ENCODE results near the gene SUMF1. TPM values are rescaled to one million over a fixed set of nuclear protein-coding genes. Genes with fewer than 3 reads are reported as not detected.
A peak's percentile ranks its signal among the peaks of the same experiment; 100 is the strongest.

Gene SUMF1
- total RNA-seq, 1 donor from 2014 or later = 35.4 TPM

- intact Hi-C loops (cut with DNase I) = no loop called here
Measured at GRCh38 chr3:4495294-4496086, 28.4 kb upstream of the SUMF1 start.

GRCh38 chr3:4494895-4495264 lies 27.8 kb upstream of the SUMF1 start:
- H3K9me3 ChIP-seq = no peaks in the 10 kb centered on the region
- H3K27me3 ChIP-seq (ENCODE audit: low read depth) = no peaks in the 10 kb centered on the region
- intact Hi-C loops (cut with DNase I) = no loop called here
- H3K27ac ChIP-seq = peak overlapping the region; percentile 84
- H3K4me3 ChIP-seq = peak overlapping the region; percentile 69
- H3K36me3 ChIP-seq = peaks cover 5% of the 10 kb centered on the region
- ATAC-seq (no peak), DNase-seq (no peak)
- H3K4me1 ChIP-seq = peaks cover 27% of the 10 kb centered on the region
- no peak for TF ChIP-seq CTCF (IDR thresholded peaks at IDR 0.05)

More at GRCh38 chr3:4495294-4496086, 28.4 kb upstream of the SUMF1 start:
- no peak for TF ChIP-seq CTCF (IDR thresholded peaks at IDR 0.05)
- H3K4me3 ChIP-seq = peak overlapping the region; percentile 69
- peaks cover 27% of the 10 kb centered on the region for H3K4me1 ChIP-seq
- DNase-seq (no peak), ATAC-seq (no peak)
- H3K9me3 ChIP-seq = no peaks in the 10 kb centered on the region
- H3K27ac ChIP-seq = no peak overlapping the region
- H3K36me3 ChIP-seq = peaks cover 10% of the 10 kb centered on the region
- no peaks in the 10 kb centered on the region for H3K27me3 ChIP-seq (ENCODE audit: low read depth)

GRCh38 chr3:4493941-4494894 lies 27.1 kb upstream of the SUMF1 start:
- peak overlapping the region; percentile 84 for H3K27ac ChIP-seq
- intact Hi-C loops (cut with DNase I) = no loop called here
- H3K9me3 ChIP-seq = no peaks in the 10 kb centered on the region
- H3K36me3 ChIP-seq = peaks cover 5% of the 10 kb centered on the region
- DNase-seq = peak; percentile 48
- TF ChIP-seq CTCF (IDR thresholded peaks at IDR 0.05) = no peak
- H3K4me3 ChIP-seq = peak overlapping the region; percentile 69
- no peaks in the 10 kb centered on the region for H3K27me3 ChIP-seq (ENCODE audit: low read depth)
- peaks cover 27% of the 10 kb centered on the region for H3K4me1 ChIP-seq
- ATAC-seq = peak in 1 of 2 donors; percentile 1

GRCh38 chr3:4493014-4493940 lies 26.2 kb upstream of the SUMF1 start, which contains the start of gene ITPR1:
Gene ITPR1, plus strand, starts transcription at chr3:4493348. Its CDS starts 23,144 bp downstream, at chr3:4516492.
- DNase-seq (peak; percentile 99), ATAC-seq (peak; percentile 98 to 99)
- Histone ChIP-seq H3K36me3 (peaks cover 2% of the 10 kb centered on the region), H3K27me3 (ENCODE audit: low read depth) (no peaks in the 10 kb centered on the region), H3K4me3 (peak within 1 kb of the TSS; percentile 69), H3K9me3 (no peaks in the 10 kb centered on the region), H3K27ac (peak within 1 kb of the TSS; percentile 84), H3K4me1 (peaks cover 27% of the 10 kb centered on the region)
- TF ChIP-seq CTCF (IDR thresholded peaks at IDR 0.05) = no peak
- intact Hi-C loops (cut with DNase I) = no loop called here
